ENCODE measurements around the gene CYP46A1. TPM values are rescaled to one million over a fixed set of nuclear protein-coding genes. Genes with fewer than 3 reads are reported as not detected.

The CYP46A1 gene
- total RNA-seq, 4 donors from 2014 or later: 0.13 to 4.7 (median 0.55) TPM; not detected in 1

DNA sequence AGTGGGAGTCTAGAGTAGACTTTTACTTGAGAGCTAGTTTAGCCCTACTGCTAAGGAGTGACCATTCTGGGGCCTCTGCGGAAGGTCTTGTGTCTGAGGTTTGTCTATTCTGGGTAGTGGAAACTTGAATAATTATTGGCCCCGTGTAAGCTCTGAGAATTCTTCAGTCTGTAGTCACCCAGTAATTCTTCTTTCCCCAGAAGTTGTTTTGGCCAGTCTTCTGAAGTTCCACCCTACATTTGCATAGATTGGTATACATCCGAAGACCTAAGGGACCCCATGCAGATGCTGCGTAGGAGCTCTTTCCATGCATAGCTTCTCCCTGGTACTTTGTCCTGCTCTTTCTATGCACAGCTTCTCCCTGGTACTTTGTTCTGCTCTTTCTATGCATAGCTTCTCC lies 12.8 kb downstream of the CYP46A1 start:
- TF ChIP-seq POLR2A (IDR thresholded peaks at IDR 0.05): no peak
- TF ChIP-seq, protein P1, sequence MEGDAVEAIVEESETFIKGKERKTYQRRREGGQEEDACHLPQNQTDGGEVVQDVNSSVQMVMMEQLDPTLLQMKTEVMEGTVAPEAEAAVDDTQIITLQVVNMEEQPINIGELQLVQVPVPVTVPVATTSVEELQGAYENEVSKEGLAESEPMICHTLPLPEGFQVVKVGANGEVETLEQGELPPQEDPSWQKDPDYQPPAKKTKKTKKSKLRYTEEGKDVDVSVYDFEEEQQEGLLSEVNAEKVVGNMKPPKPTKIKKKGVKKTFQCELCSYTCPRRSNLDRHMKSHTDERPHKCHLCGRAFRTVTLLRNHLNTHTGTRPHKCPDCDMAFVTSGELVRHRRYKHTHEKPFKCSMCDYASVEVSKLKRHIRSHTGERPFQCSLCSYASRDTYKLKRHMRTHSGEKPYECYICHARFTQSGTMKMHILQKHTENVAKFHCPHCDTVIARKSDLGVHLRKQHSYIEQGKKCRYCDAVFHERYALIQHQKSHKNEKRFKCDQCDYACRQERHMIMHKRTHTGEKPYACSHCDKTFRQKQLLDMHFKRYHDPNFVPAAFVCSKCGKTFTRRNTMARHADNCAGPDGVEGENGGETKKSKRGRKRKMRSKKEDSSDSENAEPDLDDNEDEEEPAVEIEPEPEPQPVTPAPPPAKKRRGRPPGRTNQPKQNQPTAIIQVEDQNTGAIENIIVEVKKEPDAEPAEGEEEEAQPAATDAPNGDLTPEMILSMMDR (IDR thresholded peaks at IDR 0.05): no peak
- no peak overlapping the region for H3K4me3 ChIP-seq (ENCODE audit: low read depth, poor library complexity, severe bottlenecking)
- intact Hi-C loops (cut with DNase I; ENCODE audit: low total_unique reads): no loop called here
- peak in 1 of 2 donors; percentile 28 for DNase-seq (ENCODE audit: low spot score in 2 of 2)
- 91 to 92% methylated on average over 4 of the region's 4 CpGs for WGBS, 2 donors

DNA sequence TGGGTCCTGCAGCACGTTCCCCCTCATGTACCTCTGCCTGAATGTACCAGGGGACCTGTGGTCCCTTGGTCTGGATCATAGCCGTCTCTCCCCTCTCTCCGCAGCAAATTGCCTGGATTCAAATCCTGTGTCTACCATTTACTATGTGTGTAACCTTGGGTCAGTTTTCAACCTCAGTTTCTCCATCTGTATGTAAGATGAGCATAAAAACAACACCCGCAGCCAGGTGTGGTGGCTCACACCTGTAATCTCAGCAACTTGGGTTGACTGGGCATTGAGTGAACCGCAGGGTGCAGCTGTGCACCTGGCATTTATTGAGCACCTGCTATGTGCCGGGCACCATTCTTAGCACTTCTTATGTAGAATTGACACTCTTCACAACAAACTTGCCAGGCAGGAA lies 14.1 kb downstream of the CYP46A1 start:
- TF ChIP-seq, protein P1 (IDR thresholded peaks at IDR 0.05): no peak
- no peak for TF ChIP-seq POLR2A (IDR thresholded peaks at IDR 0.05)
- 78 to 82% methylated on average over 6 of the region's 6 CpGs for WGBS, 2 donors
- peak in 1 of 2 donors; percentile 68 for DNase-seq (ENCODE audit: low spot score in 2 of 2)
- H3K4me3 ChIP-seq (ENCODE audit: low read depth, poor library complexity, severe bottlenecking): no peak overlapping the region
- intact Hi-C loops (cut with DNase I; ENCODE audit: low total_unique reads): no loop called here

DNA sequence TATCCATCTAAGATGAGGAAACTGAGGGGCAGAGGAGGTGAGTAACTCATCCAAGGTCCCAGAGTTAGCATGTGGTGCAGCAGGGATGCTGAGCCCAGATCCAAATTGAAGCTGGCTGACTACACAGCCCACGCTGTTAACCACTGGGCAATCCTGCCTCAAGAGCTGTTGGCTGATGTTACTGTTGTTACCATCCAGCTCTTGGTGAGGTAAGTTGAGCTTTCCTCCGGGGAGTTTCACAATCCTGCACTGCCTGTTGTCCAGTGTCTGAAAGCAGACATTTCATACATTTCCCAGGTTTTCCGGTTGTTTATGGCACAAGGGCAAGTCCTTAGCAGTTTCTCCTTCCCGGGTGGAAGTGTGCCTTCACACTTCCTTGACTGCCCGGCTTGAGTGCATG lies 14.5 kb downstream of the CYP46A1 start:
- no peak for DNase-seq (ENCODE audit: low spot score in 2 of 2)
- no peak for TF ChIP-seq POLR2A (IDR thresholded peaks at IDR 0.05)
- TF ChIP-seq, protein P1 (IDR thresholded peaks at IDR 0.05): no peak
- intact Hi-C loops (cut with DNase I; ENCODE audit: low total_unique reads): no loop called here
- WGBS, 2 donors: 69 to 81% methylated on average over 5 of the region's 5 CpGs
- H3K4me3 ChIP-seq (ENCODE audit: low read depth, poor library complexity, severe bottlenecking): no peak overlapping the region

DNA sequence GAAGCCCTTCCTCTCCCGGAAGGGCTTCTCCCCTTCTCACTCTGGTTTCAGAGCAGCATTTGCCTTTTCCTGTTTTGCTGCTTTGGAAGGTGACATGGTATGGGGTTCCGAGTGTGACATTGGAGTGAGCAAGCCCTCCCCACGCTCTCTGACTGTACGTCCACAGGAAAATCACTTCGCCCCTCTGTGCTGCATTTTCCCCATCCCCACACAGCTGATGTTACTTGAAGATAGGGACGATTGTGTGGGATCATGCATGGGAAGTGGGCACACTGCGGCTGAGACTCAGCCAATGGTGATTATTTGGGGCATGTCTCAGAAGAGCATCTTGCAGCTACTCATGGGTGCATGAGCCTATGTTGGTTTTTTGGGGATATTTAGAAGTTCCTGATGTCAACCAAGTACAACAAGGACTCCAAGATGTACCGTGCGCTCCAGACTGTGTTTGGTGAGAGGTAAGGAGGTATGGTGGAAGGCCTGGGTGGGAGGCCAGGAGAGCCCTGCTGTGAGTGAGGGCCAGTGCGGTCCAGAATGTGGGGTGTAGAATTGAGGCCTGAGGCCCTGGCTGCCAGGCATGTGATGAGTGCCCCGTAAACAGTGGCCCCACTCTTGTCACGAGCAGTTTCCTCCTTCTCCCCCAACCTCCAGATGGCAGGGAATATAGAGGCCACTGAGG lies 15.1 kb downstream of the CYP46A1 start:
- DNase-seq (ENCODE audit: low spot score in 2 of 2): peak in 1 of 2 donors; percentile 58
- H3K4me3 ChIP-seq (ENCODE audit: low read depth, poor library complexity, severe bottlenecking): no peak overlapping the region
- WGBS, 2 donors: 84 to 89% methylated on average over 12 of the region's 12 CpGs
- TF ChIP-seq, protein P1 (IDR thresholded peaks at IDR 0.05): no peak
- TF ChIP-seq POLR2A (IDR thresholded peaks at IDR 0.05): no peak
- intact Hi-C loops (cut with DNase I; ENCODE audit: low total_unique reads): no loop called here

DNA sequence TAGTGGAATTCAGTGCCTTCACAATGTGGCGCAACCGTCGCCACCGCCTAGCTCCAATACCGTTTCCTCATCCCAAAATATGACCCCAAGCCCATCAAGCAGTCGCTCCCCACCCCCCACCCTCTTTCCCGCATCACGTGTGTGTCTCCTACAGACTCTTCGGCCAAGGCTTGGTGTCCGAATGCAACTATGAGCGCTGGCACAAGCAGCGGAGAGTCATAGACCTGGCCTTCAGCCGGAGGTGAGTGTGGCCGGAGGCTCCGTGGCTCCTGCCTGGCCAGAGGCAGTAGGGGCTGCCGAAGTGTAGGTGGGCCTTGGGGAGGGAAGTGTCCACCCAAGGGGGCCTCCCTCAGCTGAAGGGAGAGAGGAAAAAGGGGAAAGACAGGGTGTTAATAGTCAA lies 15.8 kb downstream of the CYP46A1 start:
- DNase-seq (ENCODE audit: low spot score in 2 of 2): peak in 1 of 2 donors; percentile 40
- intact Hi-C loops (cut with DNase I; ENCODE audit: low total_unique reads): no loop called here
- WGBS, 2 donors: 92 to 93% methylated on average over 16 of the region's 16 CpGs
- no peak overlapping the region for H3K4me3 ChIP-seq (ENCODE audit: low read depth, poor library complexity, severe bottlenecking)
- no peak for TF ChIP-seq POLR2A (IDR thresholded peaks at IDR 0.05)
- TF ChIP-seq, protein P1 (IDR thresholded peaks at IDR 0.05): no peak

DNA sequence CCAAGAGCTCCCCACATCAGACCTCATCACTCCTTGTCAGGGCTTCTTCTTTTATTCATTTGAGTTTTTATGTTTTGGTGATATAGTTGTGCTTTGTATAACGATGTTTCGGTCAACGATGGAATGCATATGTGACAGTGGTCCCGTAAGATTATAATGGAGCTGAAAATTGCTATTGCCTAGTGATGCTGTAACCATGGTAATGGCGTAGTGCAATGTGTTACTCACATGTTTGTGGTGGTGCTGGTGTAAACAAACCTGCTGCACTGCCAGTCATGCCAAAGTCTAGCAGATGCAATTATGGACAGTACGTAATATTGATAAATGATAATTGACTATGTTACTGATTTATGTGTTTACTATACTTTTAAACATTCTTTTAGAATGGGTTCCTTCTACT lies 16.3 kb downstream of the CYP46A1 start:
- intact Hi-C loops (cut with DNase I; ENCODE audit: low total_unique reads): no loop called here
- H3K4me3 ChIP-seq (ENCODE audit: low read depth, poor library complexity, severe bottlenecking): no peak overlapping the region
- WGBS, 2 donors: 95 to 96% methylated on average over 6 of the region's 6 CpGs
- TF ChIP-seq POLR2A (IDR thresholded peaks at IDR 0.05): no peak
- DNase-seq (ENCODE audit: low spot score in 2 of 2): no peak
